C4-2B (cell line): Measurements from ENCODE around the gene CEACAM3.

Source experiments
- ZFX ChIP-seq: fragments of 450-650 bp; IDR thresholded peaks from 2 replicates; pipeline ENCODE4 v1.6.1; 2017
- TF ChIP-seq, protein P1 (sequence below): fragments of 450-650 bp; conservative IDR thresholded peaks from 2 replicates; pipeline ENCODE4 v1.5.1; 2017; ENCODE audit warnings: mild to moderate bottlenecking

DNA sequence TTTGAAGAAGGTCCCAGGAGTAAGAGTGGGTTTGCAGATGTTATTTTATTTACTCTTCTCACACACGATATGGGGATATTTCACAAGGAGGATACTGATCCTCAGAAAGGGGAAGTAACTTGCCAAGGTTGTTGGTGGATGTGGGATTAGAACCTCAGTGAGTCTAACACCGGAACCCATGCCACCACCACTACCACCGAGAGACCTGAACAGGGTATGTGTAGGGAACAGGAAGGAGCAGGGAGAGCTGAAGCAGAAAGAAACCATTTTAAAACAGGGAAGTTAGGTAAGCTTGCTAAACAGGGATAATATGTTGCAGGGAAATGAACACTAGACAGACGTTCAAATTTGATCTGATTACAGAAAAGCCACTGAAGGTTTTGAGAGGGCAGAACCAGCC lies 11.6 kb upstream of the CEACAM3 start:
- TF ChIP-seq, protein P1, sequence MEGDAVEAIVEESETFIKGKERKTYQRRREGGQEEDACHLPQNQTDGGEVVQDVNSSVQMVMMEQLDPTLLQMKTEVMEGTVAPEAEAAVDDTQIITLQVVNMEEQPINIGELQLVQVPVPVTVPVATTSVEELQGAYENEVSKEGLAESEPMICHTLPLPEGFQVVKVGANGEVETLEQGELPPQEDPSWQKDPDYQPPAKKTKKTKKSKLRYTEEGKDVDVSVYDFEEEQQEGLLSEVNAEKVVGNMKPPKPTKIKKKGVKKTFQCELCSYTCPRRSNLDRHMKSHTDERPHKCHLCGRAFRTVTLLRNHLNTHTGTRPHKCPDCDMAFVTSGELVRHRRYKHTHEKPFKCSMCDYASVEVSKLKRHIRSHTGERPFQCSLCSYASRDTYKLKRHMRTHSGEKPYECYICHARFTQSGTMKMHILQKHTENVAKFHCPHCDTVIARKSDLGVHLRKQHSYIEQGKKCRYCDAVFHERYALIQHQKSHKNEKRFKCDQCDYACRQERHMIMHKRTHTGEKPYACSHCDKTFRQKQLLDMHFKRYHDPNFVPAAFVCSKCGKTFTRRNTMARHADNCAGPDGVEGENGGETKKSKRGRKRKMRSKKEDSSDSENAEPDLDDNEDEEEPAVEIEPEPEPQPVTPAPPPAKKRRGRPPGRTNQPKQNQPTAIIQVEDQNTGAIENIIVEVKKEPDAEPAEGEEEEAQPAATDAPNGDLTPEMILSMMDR: no peak
- no peak for TF ChIP-seq ZFX
